ENCODE data around the gene PHOSPHO2.
"Not testable (repeated sequence)": the region's sequence is repeated elsewhere in the genome, so short reads cannot be mapped to it uniquely, and the experiment has no call there.

Gene PHOSPHO2

GRCh38 chr2:169684135-169684565 is 10.1 kb upstream of the PHOSPHO2 start:
- DNase-seq (ENCODE audit: low read depth) = no peak

- not testable (repeated sequence) for DNase-seq (ENCODE audit: low read depth)
These were observed 9.6 kb upstream of the PHOSPHO2 start for GRCh38 chr2:169684712-169685111.

DNA sequence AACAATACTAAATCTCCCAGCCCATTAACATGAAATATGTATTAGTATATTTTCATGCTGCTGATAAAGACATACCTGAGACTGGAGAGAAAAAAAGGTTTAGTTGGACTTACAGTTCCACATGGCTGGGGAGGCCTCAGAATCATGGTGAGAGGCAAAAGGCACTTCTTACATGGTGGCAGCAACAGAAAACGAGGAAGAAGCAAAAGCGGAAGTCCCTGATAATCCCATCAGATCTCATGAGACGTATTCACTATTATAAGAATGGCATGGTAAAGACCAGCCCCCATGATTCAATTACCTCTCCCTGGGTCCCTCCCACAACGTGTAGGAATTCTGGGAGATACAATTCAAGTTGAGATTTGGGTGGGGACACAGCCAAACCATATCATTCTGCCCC is 7.4 kb upstream of the PHOSPHO2 start:
- DNase-seq (ENCODE audit: low read depth) = not testable (repeated sequence)

GRCh38 chr2:169687943-169688342 is 6.3 kb upstream of the PHOSPHO2 start:
- DNase-seq (ENCODE audit: low read depth) = not testable (repeated sequence)

DNA sequence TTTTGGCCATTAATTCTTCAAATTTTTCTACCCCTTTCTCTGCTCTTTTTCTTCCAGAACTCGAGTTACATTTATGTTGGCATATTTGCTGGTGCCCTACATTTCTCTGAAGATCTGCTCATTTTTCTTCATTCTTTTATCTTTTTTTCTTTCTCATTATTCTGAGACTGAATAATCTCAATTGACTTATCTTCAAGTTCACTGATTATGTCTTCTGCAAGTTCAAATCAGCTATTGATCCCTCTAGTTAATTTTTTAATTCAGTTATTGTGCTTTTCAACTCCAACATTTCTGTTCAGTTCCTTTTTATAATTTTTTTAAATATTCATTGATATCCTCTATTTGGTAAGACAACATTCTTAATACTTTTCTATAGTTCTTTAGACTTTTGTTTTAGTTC is 3.3 kb upstream of the PHOSPHO2 start:
- no peak for DNase-seq (ENCODE audit: low read depth)

DNA sequence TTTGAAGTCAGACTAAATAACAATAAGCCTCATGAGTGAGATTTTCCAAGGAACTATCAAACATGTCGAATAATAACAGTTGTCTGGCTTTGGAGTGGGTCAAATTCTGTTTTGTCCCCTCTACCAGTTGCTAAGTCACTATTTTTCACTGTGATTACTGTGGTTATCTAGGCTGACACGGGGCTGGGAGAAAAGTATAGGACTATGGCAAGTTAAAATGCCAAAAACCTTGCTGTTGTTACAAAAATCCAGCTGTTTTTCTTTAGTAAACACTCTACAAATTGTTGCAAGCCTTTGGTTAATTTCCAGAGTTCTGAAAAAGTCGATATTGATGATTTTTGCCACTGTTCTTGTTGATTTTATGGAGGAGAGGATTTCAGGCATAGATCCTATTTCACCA is 1.6 kb upstream of the PHOSPHO2 start:
- no peak for DNase-seq (ENCODE audit: low read depth)

GRCh38 chr2:169693360-169693759 is 909 bp upstream of the PHOSPHO2 start:
- no peak for DNase-seq (ENCODE audit: low read depth)

- DNase-seq (ENCODE audit: low read depth) = no peak
These were observed 608 bp downstream of the PHOSPHO2 start for GRCh38 chr2:169694894-169695260.

GRCh38 chr2:169696381-169696780 is 2.1 kb downstream of the PHOSPHO2 start:
- DNase-seq (ENCODE audit: low read depth) = no peak

DNA sequence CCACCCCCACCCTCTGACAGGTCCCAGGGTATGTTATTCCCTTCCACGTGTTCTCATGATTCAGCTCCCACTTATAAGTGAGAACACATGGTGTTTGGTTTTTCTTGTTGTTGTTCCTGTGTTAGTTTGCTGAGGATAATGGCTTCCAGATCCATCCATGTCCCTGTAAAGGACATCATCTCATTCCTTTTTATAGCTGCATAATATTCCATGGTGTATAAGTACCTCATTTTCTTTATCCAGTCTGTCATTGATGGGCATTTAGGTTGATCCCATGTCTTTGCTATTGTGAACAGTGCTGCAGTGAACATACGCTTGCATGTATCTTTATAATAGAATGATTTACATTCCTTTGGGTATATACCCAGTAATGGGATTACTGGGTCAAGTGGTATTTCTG is 4.9 kb downstream of the PHOSPHO2 start:
- not testable (repeated sequence) for DNase-seq (ENCODE audit: low read depth)

GRCh38 chr2:169702996-169703395 is 8.7 kb downstream of the PHOSPHO2 start:
- no peak for DNase-seq (ENCODE audit: low read depth)

GRCh38 chr2:169704160-169704708 is 10.0 kb downstream of the PHOSPHO2 start:
- DNase-seq (ENCODE audit: low read depth) = no peak

GRCh38 chr2:169705927-169706326 is 11.7 kb downstream of the PHOSPHO2 start:
- DNase-seq (ENCODE audit: low read depth) = no peak

DNA sequence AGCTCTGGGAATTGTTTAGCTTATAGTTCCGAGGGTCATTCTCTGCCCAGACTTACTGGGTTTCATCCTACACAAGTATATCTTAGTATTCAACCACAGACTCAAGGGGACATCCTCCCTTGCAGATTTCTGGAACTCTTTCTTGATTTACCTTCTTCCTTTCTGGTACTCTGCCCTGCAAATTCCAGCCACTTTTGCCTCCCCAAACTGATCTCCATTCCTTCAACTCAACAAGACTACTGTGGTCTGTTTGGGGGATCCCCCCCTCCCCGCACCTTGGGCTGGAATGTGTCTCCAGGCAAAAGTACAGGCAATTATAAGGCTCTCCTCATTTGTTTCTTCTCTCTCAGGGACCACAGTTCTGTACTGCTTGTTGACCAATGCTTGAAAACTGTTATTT is 13.4 kb downstream of the PHOSPHO2 start:
- no peak for DNase-seq (ENCODE audit: low read depth)

GRCh38 chr2:169709331-169709730 is 15.1 kb downstream of the PHOSPHO2 start:
- no peak for DNase-seq (ENCODE audit: low read depth)

GRCh38 chr2:169709981-169710380 is 15.7 kb downstream of the PHOSPHO2 start:
- DNase-seq (ENCODE audit: low read depth) = no peak

- no peak for DNase-seq (ENCODE audit: low read depth)
These were observed 17.7 kb downstream of the PHOSPHO2 start for GRCh38 chr2:169711751-169712509.

DNA sequence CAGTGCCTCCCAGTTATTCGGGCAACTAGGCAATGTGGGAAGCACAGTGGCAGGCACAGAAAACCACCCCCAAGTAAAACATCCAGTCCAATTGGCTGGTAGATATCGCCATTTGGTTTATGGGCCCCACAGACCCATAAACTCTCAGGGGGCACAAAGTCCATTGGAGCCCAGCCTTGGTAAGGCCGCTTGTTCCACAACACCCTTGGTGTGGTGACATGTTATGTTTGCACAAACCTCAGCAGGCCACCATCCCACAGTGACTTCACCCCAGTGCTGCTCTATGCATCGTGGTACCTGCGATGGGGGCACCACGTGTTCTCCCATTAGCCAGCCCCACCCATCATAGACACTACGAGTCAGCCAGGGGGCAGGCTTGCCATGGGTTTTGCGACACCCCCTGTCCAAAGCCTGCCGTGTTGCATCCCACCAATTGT is 18.5 kb downstream of the PHOSPHO2 start:
- no peak for DNase-seq (ENCODE audit: low read depth)

DNA sequence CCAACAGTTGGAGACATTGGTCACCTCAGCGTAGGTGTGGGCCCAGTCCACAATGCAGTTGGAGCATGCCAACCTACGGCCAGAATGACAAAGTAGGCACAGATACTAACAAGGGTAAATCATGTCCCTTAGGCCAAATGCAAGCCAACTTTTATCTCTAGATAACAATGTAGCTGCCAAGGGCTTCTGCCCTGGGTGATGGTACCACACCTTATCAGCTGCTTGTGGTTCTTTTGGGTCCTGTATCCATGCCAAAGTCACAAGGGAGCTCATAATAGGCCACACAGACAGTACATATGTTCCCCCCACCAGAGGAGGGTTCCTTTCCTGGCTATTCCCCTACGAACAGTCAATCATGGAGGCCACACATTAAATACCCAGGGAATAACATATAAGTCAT is 19.1 kb downstream of the PHOSPHO2 start:
- DNase-seq (ENCODE audit: low read depth) = no peak

- no peak for DNase-seq (ENCODE audit: low read depth)
These were observed 20.4 kb downstream of the PHOSPHO2 start for GRCh38 chr2:169714699-169715098.

- DNase-seq (ENCODE audit: low read depth) = no peak
These were observed 21.3 kb downstream of the PHOSPHO2 start for GRCh38 chr2:169715379-169716237.

DNA sequence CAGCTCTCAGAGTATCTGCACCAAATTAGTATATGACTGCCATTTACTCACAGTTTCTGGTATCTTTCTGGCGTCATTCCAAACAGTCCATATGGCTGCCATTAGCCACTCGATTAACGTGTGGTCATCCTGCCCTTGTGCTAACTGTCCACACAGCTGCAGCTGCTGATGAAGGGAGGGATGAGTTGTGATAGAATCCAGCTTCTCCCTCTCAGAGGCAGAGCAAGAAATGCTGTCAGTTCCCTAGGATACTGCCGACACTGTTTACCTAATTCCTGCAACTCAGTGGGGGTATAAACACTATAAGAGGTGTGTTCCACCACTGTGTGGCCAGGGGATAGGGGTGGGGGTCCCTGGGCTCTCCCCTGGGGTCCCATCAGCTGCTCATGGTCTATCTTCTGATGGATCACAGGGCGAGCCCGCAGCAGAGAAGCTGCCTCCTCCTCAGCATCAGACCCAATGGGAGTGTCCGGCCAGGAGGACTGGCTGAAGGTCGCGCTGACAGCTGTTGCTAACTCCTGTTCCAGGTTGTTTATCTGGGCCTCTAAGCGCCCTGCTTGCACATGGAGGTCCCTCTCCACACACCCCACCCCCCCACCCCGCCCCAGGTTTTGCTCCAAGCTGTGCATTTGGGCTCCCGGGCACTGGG is 22.1 kb downstream of the PHOSPHO2 start:
- DNase-seq (ENCODE audit: low read depth) = no peak

Measured in stimulated activated CD8-positive, alpha-beta memory T cell treated with anti-CD3 and anti-CD28 coated beads, Interleukin-15, amount 100 ng/mL, for 1 hour (primary cell).